AG09309 (cell line): ENCODE data around the gene OR2AG2.
"Not testable (repeated sequence)": the region's sequence is repeated elsewhere in the genome, so short reads cannot be mapped to it uniquely, and the experiment has no call there.

Experiments used
- DNase-seq: peaks from one replicate; pipeline ENCODE4 v3.0.0-alpha.2; 2010; ENCODE audit warnings: low read depth
- H3K4me3 ChIP-seq: 2 replicates; pipeline ENCODE4 v1.5.1; 2011; ENCODE audit warnings: mild to moderate bottlenecking, low read depth, low read length, moderate library complexity; ENCODE audit not compliant: control insufficient read depth
- CTCF ChIP-seq: IDR thresholded peaks from 2 replicates; pipeline ENCODE4 v1.5.1; 2011; ENCODE audit warnings: mild to moderate bottlenecking, low read depth, low read length, inconsistent platforms; ENCODE audit not compliant: insufficient read depth, control insufficient read depth; ENCODE audit errors: missing control alignments

Gene OR2AG2

GRCh38 chr11:6771926-6772893 lies at the start of gene OR2AG2:
Gene OR2AG2 (minus strand): TSS chr11:6771976. CDS start chr11:6768957, 3,019 bp downstream.
- H3K4me3 ChIP-seq: no peak within 1 kb of the TSS
- DNase-seq: no peak
- no peak for TF ChIP-seq CTCF

- no peak overlapping the region for H3K4me3 ChIP-seq
- no peak for DNase-seq
- TF ChIP-seq CTCF: no peak
Measured at GRCh38 chr11:6818967-6819366, 47.2 kb upstream of the OR2AG2 start.

GRCh38 chr11:6817694-6818093 lies 45.9 kb upstream of the OR2AG2 start:
- TF ChIP-seq CTCF: peak; percentile 18
- no peak overlapping the region for H3K4me3 ChIP-seq
- DNase-seq: no peak

GRCh38 chr11:6813656-6814055 lies 41.9 kb upstream of the OR2AG2 start:
- TF ChIP-seq CTCF: no peak
- H3K4me3 ChIP-seq: no peak overlapping the region
- no peak for DNase-seq

- H3K4me3 ChIP-seq: no peak overlapping the region
- DNase-seq: no peak
- TF ChIP-seq CTCF: peak; percentile 93
Measured at GRCh38 chr11:6812390-6813005, 40.7 kb upstream of the OR2AG2 start.

- not testable (repeated sequence) for DNase-seq, H3K4me3 ChIP-seq
Measured at GRCh38 chr11:6801075-6801474, 29.3 kb upstream of the OR2AG2 start.

- TF ChIP-seq CTCF: no peak
- DNase-seq: no peak
- no peak within 1 kb of the TSS for H3K4me3 ChIP-seq
Measured at GRCh38 chr11:6799402-6799801, 27.6 kb upstream of the OR2AG2 start, which contains the start of gene OR6A2. Gene OR6A2 (minus strand): TSS chr11:6799689. CDS start chr11:6795708, 3,981 bp downstream.
